IMR-90 (cell line): ENCODE data around the gene GATA2. TPM values are rescaled to one million over a fixed set of nuclear protein-coding genes. Genes with fewer than 3 reads are reported as not detected.

Experiments used
- ATAC-seq: fragments of 200-7000 bp; cut with Tn5 transposase; 2 replicates; pipeline ENCODE4 v1.9.1; 2020; ENCODE audit warnings: low read depth, mild to moderate bottlenecking, moderate library complexity
- BruUV-seq: library from RNA; stranded (reverse); fragments of 400-500 nt; replicated peaks from 2 replicates; lab custom pipeline; 2021; lab: Mats Ljungman, UMichigan
- CTCF ChIA-PET: fragments of 300-600 bp; formaldehyde crosslinking; extraction: SDS; loops from one replicate; lab custom pipeline; 2021; ENCODE audit warnings: antibody characterized with exemption; lab: Yijun Ruan, JAX
- POLR2A ChIA-PET: fragments of 300-600 bp; sonication (Branson Sonifier 250); formaldehyde crosslinking; loops from one replicate; lab custom pipeline; 2022; ENCODE audit warnings: antibody characterized with exemption; ENCODE audit not compliant: unreplicated experiment; lab: Charles Lee
- DNase-seq: peaks from one replicate; pipeline ENCODE4 v3.0.0; 2013
- H2AFZ ChIP-seq: replicated peaks from 2 replicates; pipeline ENCODE3; 2013; ENCODE audit warnings: low read length, mild to moderate bottlenecking; ENCODE audit not compliant: poor library complexity
- H2AK5ac ChIP-seq: 2 replicates; pipeline ENCODE4 v1.6.1; 2013; ENCODE audit warnings: low read depth, low read length, inconsistent platforms
- H2AK9ac ChIP-seq: replicated peaks from 2 replicates; pipeline ENCODE3; 2013; ENCODE audit warnings: mild to moderate bottlenecking, low read depth, low read length, moderate library complexity; ENCODE audit not compliant: poor library complexity
- H2BK120ac ChIP-seq: 2 replicates; pipeline ENCODE4 v1.6.1; 2013; ENCODE audit warnings: low read depth, low read length, inconsistent platforms
- H2BK15ac ChIP-seq: 3 replicates; pipeline ENCODE4 v1.6.1; 2013; ENCODE audit warnings: low read depth, low read length, inconsistent platforms
- H2BK20ac ChIP-seq: 2 replicates; pipeline ENCODE4 v1.6.1; 2013; ENCODE audit warnings: low read depth, mild to moderate bottlenecking, inconsistent platforms, low read length, moderate library complexity
- H2BK5ac ChIP-seq: 2 replicates; pipeline ENCODE4 v1.6.1; 2013; ENCODE audit warnings: mild to moderate bottlenecking, low read depth, low read length, inconsistent platforms; ENCODE audit not compliant: poor library complexity, severe bottlenecking
- H3K14ac ChIP-seq: replicated peaks from 2 replicates; pipeline ENCODE4 v1.6.1; 2013; ENCODE audit warnings: low read depth, low read length, inconsistent platforms
- H3K18ac ChIP-seq: 2 replicates; pipeline ENCODE4 v1.6.1; 2013; ENCODE audit warnings: low read depth, low read length, control low read depth
- H3K23ac ChIP-seq: 2 replicates; pipeline ENCODE4 v1.6.1; 2013; ENCODE audit warnings: low read depth, low read length, inconsistent platforms
- H3K27ac ChIP-seq: 2 replicates; pipeline ENCODE4 v1.5.1; 2013; ENCODE audit warnings: mild to moderate bottlenecking, control low read depth, low read length; ENCODE audit not compliant: insufficient read depth
- H3K27me3 ChIP-seq: 2 replicates; pipeline ENCODE4 v1.6.1; 2013; ENCODE audit warnings: low read length; ENCODE audit not compliant: control insufficient read depth, insufficient read depth
- H3K36me3 ChIP-seq: 2 replicates; pipeline ENCODE4 v1.6.1; 2013; ENCODE audit warnings: low read length, mixed read lengths; ENCODE audit not compliant: control insufficient read depth, insufficient read depth
- H3K4ac ChIP-seq: 2 replicates; pipeline ENCODE4 v1.6.1; 2013; ENCODE audit warnings: low read depth, low read length, inconsistent platforms
- H3K4me1 ChIP-seq: 2 replicates; pipeline ENCODE4 v1.6.1; 2013; ENCODE audit warnings: low read length, mixed read lengths; ENCODE audit not compliant: control insufficient read depth, insufficient read depth
- H3K4me2 ChIP-seq: 2 replicates; pipeline ENCODE4 v1.6.1; 2013; ENCODE audit warnings: low read depth, mild to moderate bottlenecking, control low read depth, low read length, moderate library complexity
- H3K4me3 ChIP-seq: 2 replicates; pipeline ENCODE4 v1.5.1; 2013; ENCODE audit warnings: low read depth, mild to moderate bottlenecking, control low read depth, low read length, moderate library complexity; ENCODE audit not compliant: insufficient read depth
- H3K56ac ChIP-seq: 2 replicates; pipeline ENCODE4 v1.6.1; 2013; ENCODE audit warnings: low read length, inconsistent platforms; ENCODE audit not compliant: insufficient read depth; ENCODE audit errors: extremely low read depth
- H3K79me1 ChIP-seq, 2 experiments: 2 replicates each; pipeline ENCODE4 v1.6.1; 2013; ENCODE audit warnings: low read length in 2 of 2, inconsistent platforms in 1 of 2, low read depth in 1 of 2
- H3K9ac ChIP-seq: 2 replicates; pipeline ENCODE4 v1.6.1; 2013; ENCODE audit warnings: low read depth, low read length, control low read depth
- H3K9me1 ChIP-seq: 2 replicates; pipeline ENCODE4 v1.6.1; 2013; ENCODE audit warnings: low read length, inconsistent platforms; ENCODE audit not compliant: insufficient read depth
- H3K9me3 ChIP-seq: 2 replicates; pipeline ENCODE4 v1.6.1; 2013; ENCODE audit warnings: low read length; ENCODE audit not compliant: control insufficient read depth, insufficient read depth
- H4K20me1 ChIP-seq: 2 replicates; pipeline ENCODE4 v1.6.1; 2013; ENCODE audit warnings: low read length, inconsistent platforms; ENCODE audit not compliant: insufficient read depth
- H4K5ac ChIP-seq: 2 replicates; pipeline ENCODE4 v1.6.1; 2013; ENCODE audit warnings: mild to moderate bottlenecking, low read depth, low read length, control low read depth
- H4K8ac ChIP-seq, 2 experiments: 2 replicates each; pipeline ENCODE4 v1.6.1; 2013; ENCODE audit warnings: low read depth in 2 of 2, low read length in 2 of 2, control low read depth in 1 of 2, inconsistent platforms in 1 of 2
- H4K91ac ChIP-seq: 2 replicates; pipeline ENCODE4 v1.6.1; 2013; ENCODE audit warnings: low read depth, low read length, inconsistent platforms; ENCODE audit not compliant: insufficient read depth
- BHLHE40 ChIP-seq: fragments of 150-350 bp; IDR thresholded peaks from 2 replicates; pipeline ENCODE4 v1.6.1; 2016; ENCODE audit warnings: mild to moderate bottlenecking, low read depth, low read length
- CEBPB ChIP-seq: IDR thresholded peaks from 2 replicates; pipeline ENCODE4 v1.6.1; 2012; ENCODE audit warnings: low read depth, low read length, improper control_type of control experiment
- CHD1 ChIP-seq: IDR thresholded peaks from 2 replicates; pipeline ENCODE4 v1.6.1; 2012; ENCODE audit warnings: low read depth, low read length, improper control_type of control experiment
- CTCF ChIP-seq: conservative IDR thresholded peaks from 2 replicates; pipeline ENCODE4 v1.5.1; 2012; ENCODE audit warnings: mild to moderate bottlenecking, low read depth, low read length, improper control_type of control experiment
- ELK1 ChIP-seq: fragments of 150-350 bp; IDR thresholded peaks from 2 replicates; pipeline ENCODE4 v1.6.1; 2016; ENCODE audit warnings: low read depth, mild to moderate bottlenecking, low read length, moderate library complexity, borderline replicate concordance
- FOS ChIP-seq: fragments of 150-350 bp; IDR thresholded peaks from 2 replicates; pipeline ENCODE4 v1.6.1; 2016; ENCODE audit warnings: low read depth, low read length
- MAFK ChIP-seq: IDR thresholded peaks from 2 replicates; pipeline ENCODE4 v1.6.1; 2012; ENCODE audit warnings: low read depth, low read length, improper control_type of control experiment
- MAZ ChIP-seq: IDR thresholded peaks from 2 replicates; pipeline ENCODE4 v1.6.1; 2012; ENCODE audit warnings: low read depth, mild to moderate bottlenecking, low read length, improper control_type of control experiment, moderate library complexity, borderline replicate concordance
- MXI1 ChIP-seq: IDR thresholded peaks from 2 replicates; pipeline ENCODE4 v1.6.1; 2012; ENCODE audit warnings: low read depth, mild to moderate bottlenecking, low read length, moderate library complexity, borderline replicate concordance
- NFE2L2 ChIP-seq: fragments of 150-350 bp; IDR thresholded peaks from 2 replicates; pipeline ENCODE4 v1.6.1; 2016; ENCODE audit warnings: low read depth, mild to moderate bottlenecking, low read length
- POLR2A ChIP-seq: IDR thresholded peaks from 2 replicates; pipeline ENCODE4 v1.6.1; 2012; ENCODE audit warnings: mild to moderate bottlenecking, low read depth, low read length
- RAD21 ChIP-seq: IDR thresholded peaks from 2 replicates; pipeline ENCODE4 v1.6.1; 2012; ENCODE audit warnings: low read length, improper control_type of control experiment
- RCOR1 ChIP-seq: IDR thresholded peaks from 2 replicates; pipeline ENCODE4 v1.6.1; 2012; ENCODE audit warnings: mild to moderate bottlenecking, low read length, improper control_type of control experiment; ENCODE audit not compliant: insufficient replicate concordance
- RFX5 ChIP-seq: IDR thresholded peaks from 2 replicates; pipeline ENCODE4 v1.8.0; 2012; ENCODE audit warnings: low read depth, mild to moderate bottlenecking, low read length, moderate library complexity
- SMC3 ChIP-seq: fragments of 150-350 bp; IDR thresholded peaks from 2 replicates; pipeline ENCODE4 v1.6.1; 2016; ENCODE audit warnings: low read depth, mild to moderate bottlenecking, antibody characterized with exemption, low read length, moderate library complexity
- WGBS, 2 experiments: methylation state at CpG; one replicate each; pipeline versions ENCODE4 v1.1.5 to v1.1.7; 2013; ENCODE audit warnings: missing lambda C conversion rate in 2 of 2; ENCODE audit not compliant: insufficient read length in 1 of 2; ENCODE audit errors: extremely low coverage in 2 of 2; 5-methylcytosine and 5-hydroxymethylcytosine counted together
- dilution Hi-C: fragments of 300-500 bp; cut with HindIII; formaldehyde crosslinking; loops from one replicate; pipeline ENCODE4 v1.14.3; 2018; ENCODE audit warnings: low sequenced_read_pairs; ENCODE audit not compliant: unreplicated experiment
- in situ Hi-C: fragments of 300-500 bp; cut with MboI; formaldehyde crosslinking; loops from 3 replicates; pipeline ENCODE4 v1.14.3; 2019; ENCODE audit warnings: low sequenced_read_pairs, inconsistent platforms, mixed read lengths
- intact Hi-C: fragments of 100-400 bp; cut with micrococcal nuclease; formaldehyde crosslinking; loops from 2 replicates; pipeline ENCODE4 v1.10.0; 2022
- polyA plus RNA-seq, 3 experiments: library from polyadenylated mRNA; depleted of rRNA; stranded (reverse); fragments of >200 nt; gene quantifications; 2 replicates each; pipeline ENCODE4 v1.2.3, GENCODE V29; 2012; ENCODE audit warnings: low replicate concordance in 1 of 3
- total RNA-seq: library from RNA; depleted of rRNA; stranded (reverse); fragments of >200 nt; gene quantifications from 2 replicates; pipeline ENCODE4 v1.2.3, GENCODE V29; 2012
- TF ChIP-seq, protein P1 (sequence below): fragments of 150-350 bp; IDR thresholded peaks from 2 replicates; pipeline ENCODE4 v1.6.1; 2017; ENCODE audit warnings: mild to moderate bottlenecking, antibody characterized with exemption, low read length, low read depth

GATA2 gene
- total and polyA plus RNA-seq, 2 of the 4 experiments (the other 2 are of a cell fraction) = 2.2 to 13.5 TPM

GRCh38 chr3:128442949-128443348 is 50.1 kb downstream of the GATA2 start:
- Histone ChIP-seq H3K9me3 (no peaks in the 10 kb centered on the region), H3K4me3 (no peak overlapping the region), H2AK9ac (no peak overlapping the region), H3K4ac (no peak overlapping the region), H4K8ac (no peak overlapping the region), H2AK5ac (no peak overlapping the region), H4K5ac (no peak overlapping the region), H2BK120ac (no peak overlapping the region), H3K14ac (no peak overlapping the region), H3K4me2 (no peak overlapping the region), H2BK20ac (no peak overlapping the region), H4K20me1 (no peaks in the 10 kb centered on the region), H2BK15ac (no peak overlapping the region), H3K79me1 (no peaks in the 10 kb centered on the region), H3K18ac (no peak overlapping the region), H3K36me3 (no peaks in the 10 kb centered on the region), H3K27ac (no peak overlapping the region), H3K9ac (no peak overlapping the region), H3K4me1 (no peaks in the 10 kb centered on the region), H3K9me1 (0 out of 2 replicates have a peak, but pooled peaks cover 4% of the 10 kb centered on the region), H4K91ac (no peak overlapping the region), H2BK5ac (no peak overlapping the region), H3K56ac (no peak overlapping the region), H2AFZ (no peak overlapping the region), H3K23ac (no peak overlapping the region), H3K27me3 (peaks cover 53% of the 10 kb centered on the region)
- ChIA-PET CTCF (no interaction called here), POLR2A (no interaction called here)
- intact Hi-C loops (no loop called here), dilution Hi-C loops (no loop called here), in situ Hi-C loops (no loop called here)
- 90% methylated on average over 2 of the region's 6 CpGs; no CpG with 5 or more reads in 1 of the 2 experiments for WGBS, 2 experiments
- TF ChIP-seq RCOR1 (no peak), MXI1 (no peak), RAD21 (no peak), CTCF (no peak), BHLHE40 (no peak), FOS (no peak), NFE2L2 (no peak), CEBPB (no peak), MAFK (no peak), CHD1 (no peak), RFX5 (no peak), POLR2A (no peak), MAZ (no peak), SMC3 (no peak), ELK1 (no peak)
- TF ChIP-seq, protein P1, sequence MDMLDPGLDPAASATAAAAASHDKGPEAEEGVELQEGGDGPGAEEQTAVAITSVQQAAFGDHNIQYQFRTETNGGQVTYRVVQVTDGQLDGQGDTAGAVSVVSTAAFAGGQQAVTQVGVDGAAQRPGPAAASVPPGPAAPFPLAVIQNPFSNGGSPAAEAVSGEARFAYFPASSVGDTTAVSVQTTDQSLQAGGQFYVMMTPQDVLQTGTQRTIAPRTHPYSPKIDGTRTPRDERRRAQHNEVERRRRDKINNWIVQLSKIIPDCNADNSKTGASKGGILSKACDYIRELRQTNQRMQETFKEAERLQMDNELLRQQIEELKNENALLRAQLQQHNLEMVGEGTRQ = no peak
- ATAC-seq (no peak), DNase-seq (no peak)
- no TSS peak for BruUV-seq
